ENCODE measurements around the gene PARN. TPM values are rescaled to one million over a fixed set of nuclear protein-coding genes. Genes with fewer than 3 reads are reported as not detected.
"Not testable (repeated sequence)": the region's sequence is repeated elsewhere in the genome, so short reads cannot be mapped to it uniquely, and the experiment has no call there.

The PARN gene
- total RNA-seq, 1 donor from 2014 or later: 24.5 TPM

DNA sequence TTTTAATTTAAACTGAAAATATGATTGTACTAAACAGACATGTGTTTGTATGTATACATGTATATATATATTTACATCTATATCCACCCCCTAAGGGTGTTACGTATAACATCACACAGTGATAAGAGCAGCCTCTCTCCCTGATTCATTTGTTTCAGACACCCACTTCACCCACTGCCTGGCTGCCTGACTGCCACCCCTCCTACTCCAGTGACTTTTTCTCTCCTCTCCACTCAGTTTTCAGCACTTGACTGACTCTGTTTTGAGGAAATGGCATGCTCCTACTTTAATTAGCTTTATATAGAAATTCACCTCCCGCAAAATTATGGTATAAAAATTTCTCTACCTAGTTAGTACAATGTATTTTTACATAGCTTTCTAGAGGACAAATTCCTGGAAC, 22.7 kb upstream of the PARN start:
- peaks cover 42 to 44% (median 44%) of the 10 kb centered on the region in 3 donors for H3K36me3 ChIP-seq (ENCODE audit: control insufficient read depth in 3 of 3, insufficient read depth in 3 of 3, low read length in 3 of 3)

GRCh38 chr16:14650629-14651028, 20.6 kb upstream of the PARN start:
- Histone ChIP-seq H3K9ac (ENCODE audit: low read depth in 1 of 3, low read length in 3 of 3) (no peak overlapping the region), H3K36me3 (ENCODE audit: control insufficient read depth in 3 of 3, insufficient read depth in 3 of 3, low read length in 3 of 3) (peaks cover 38 to 39% (median 38%) of the 10 kb centered on the region in 3 donors), H3K9me3 (ENCODE audit: control insufficient read depth in 3 of 3, low read length in 3 of 3) (no peaks in the 10 kb centered on the region), H3K4me3 (ENCODE audit: low read length in 3 of 3) (no peak overlapping the region), H3K27ac (ENCODE audit: low read depth, low read length) (no peak overlapping the region), H3K4me1 (ENCODE audit: control insufficient read depth in 3 of 3, insufficient read depth in 3 of 3, low read length in 3 of 3) (no peaks in the 10 kb centered on the region), H3K27me3 (ENCODE audit: control insufficient read depth in 3 of 3, insufficient read depth in 3 of 3, low read length in 3 of 3) (no peaks in the 10 kb centered on the region)

More for the DNA sequence above, 22.7 kb upstream of the PARN start:
- Histone ChIP-seq H3K27ac (ENCODE audit: low read depth, low read length) (no peak overlapping the region), H3K9ac (ENCODE audit: low read depth in 1 of 3, low read length in 3 of 3) (no peak overlapping the region), H3K4me3 (ENCODE audit: low read length in 3 of 3) (no peak overlapping the region), H3K27me3 (ENCODE audit: control insufficient read depth in 3 of 3, insufficient read depth in 3 of 3, low read length in 3 of 3) (no peaks in the 10 kb centered on the region), H3K4me1 (ENCODE audit: control insufficient read depth in 3 of 3, insufficient read depth in 3 of 3, low read length in 3 of 3) (no peaks in the 10 kb centered on the region), H3K9me3 (ENCODE audit: control insufficient read depth in 3 of 3, low read length in 3 of 3) (no peaks in the 10 kb centered on the region)

- H3K4me1 ChIP-seq (ENCODE audit: control insufficient read depth in 3 of 3, insufficient read depth in 3 of 3, low read length in 3 of 3): no peaks in the 10 kb centered on the region
- no peak overlapping the region for H3K27ac ChIP-seq (ENCODE audit: low read depth, low read length)
- peaks cover 41 to 43% (median 41%) of the 10 kb centered on the region in 3 donors for H3K36me3 ChIP-seq (ENCODE audit: control insufficient read depth in 3 of 3, insufficient read depth in 3 of 3, low read length in 3 of 3)
- H3K9me3 ChIP-seq (ENCODE audit: control insufficient read depth in 3 of 3, low read length in 3 of 3): no peaks in the 10 kb centered on the region
- H3K9ac ChIP-seq (ENCODE audit: low read depth in 1 of 3, low read length in 3 of 3): no peak overlapping the region
- no peaks in the 10 kb centered on the region for H3K27me3 ChIP-seq (ENCODE audit: control insufficient read depth in 3 of 3, insufficient read depth in 3 of 3, low read length in 3 of 3)
- H3K4me3 ChIP-seq (ENCODE audit: low read length in 3 of 3): no peak overlapping the region
Measured at GRCh38 chr16:14649816-14650215, 19.8 kb upstream of the PARN start.

- H3K4me1 ChIP-seq (ENCODE audit: control insufficient read depth in 3 of 3, insufficient read depth in 3 of 3, low read length in 3 of 3): peaks cover 0 to 4% (median 0%) of the 10 kb centered on the region in 3 donors
- no peak overlapping the region for H3K27ac ChIP-seq (ENCODE audit: low read depth, low read length)
- H3K27me3 ChIP-seq (ENCODE audit: control insufficient read depth in 3 of 3, insufficient read depth in 3 of 3, low read length in 3 of 3): no peaks in the 10 kb centered on the region
- H3K36me3 ChIP-seq (ENCODE audit: control insufficient read depth in 3 of 3, insufficient read depth in 3 of 3, low read length in 3 of 3): peaks cover 22 to 28% (median 23%) of the 10 kb centered on the region in 3 donors
- no peak overlapping the region for H3K4me3 ChIP-seq (ENCODE audit: low read length in 3 of 3)
- H3K9ac ChIP-seq (ENCODE audit: low read depth in 1 of 3, low read length in 3 of 3): no peak overlapping the region
- no peaks in the 10 kb centered on the region for H3K9me3 ChIP-seq (ENCODE audit: control insufficient read depth in 3 of 3, low read length in 3 of 3)
Measured at GRCh38 chr16:14641926-14642325, 11.9 kb upstream of the PARN start.

- Histone ChIP-seq H3K36me3 (ENCODE audit: control insufficient read depth in 3 of 3, insufficient read depth in 3 of 3, low read length in 3 of 3) (peaks cover 22 to 28% (median 23%) of the 10 kb centered on the region in 3 donors), H3K4me1 (ENCODE audit: control insufficient read depth in 3 of 3, insufficient read depth in 3 of 3, low read length in 3 of 3) (peaks cover 0 to 4% (median 0%) of the 10 kb centered on the region in 3 donors)
Measured at GRCh38 chr16:14641206-14641605, 11.1 kb upstream of the PARN start.

DNA sequence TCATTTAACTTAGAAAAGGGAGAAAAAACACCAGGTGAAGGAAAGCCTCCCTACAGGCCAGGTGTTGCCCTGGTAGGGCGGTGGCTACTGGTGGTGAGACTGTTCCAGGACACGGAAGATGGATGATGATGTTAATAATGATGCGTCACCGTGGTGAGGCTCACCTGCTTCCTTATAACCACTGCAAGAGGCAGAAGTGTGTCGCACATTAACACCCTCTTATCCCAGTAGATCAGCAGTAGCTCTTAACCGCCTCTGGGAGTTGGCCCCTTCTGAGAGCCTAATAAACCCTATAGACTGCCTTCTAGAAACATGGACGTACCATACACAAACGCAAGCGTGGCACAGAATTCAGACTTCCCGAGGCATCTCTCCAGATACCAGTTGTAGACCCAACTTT, 10.5 kb upstream of the PARN start:
- H3K9ac ChIP-seq (ENCODE audit: low read depth in 1 of 3, low read length in 3 of 3): no peak overlapping the region
- no peak overlapping the region for H3K4me3 ChIP-seq (ENCODE audit: low read length in 3 of 3)
- H3K27ac ChIP-seq (ENCODE audit: low read depth, low read length): no peak overlapping the region
- H3K4me1 ChIP-seq (ENCODE audit: control insufficient read depth in 3 of 3, insufficient read depth in 3 of 3, low read length in 3 of 3): peaks cover 0 to 4% (median 0%) of the 10 kb centered on the region in 3 donors
- no peaks in the 10 kb centered on the region for H3K9me3 ChIP-seq (ENCODE audit: control insufficient read depth in 3 of 3, low read length in 3 of 3)
- no peaks in the 10 kb centered on the region for H3K27me3 ChIP-seq (ENCODE audit: control insufficient read depth in 3 of 3, insufficient read depth in 3 of 3, low read length in 3 of 3)
- H3K36me3 ChIP-seq (ENCODE audit: control insufficient read depth in 3 of 3, insufficient read depth in 3 of 3, low read length in 3 of 3): peaks cover 18 to 25% (median 19%) of the 10 kb centered on the region in 3 donors

More at GRCh38 chr16:14641206-14641605, 11.1 kb upstream of the PARN start:
- Histone ChIP-seq H3K27ac (ENCODE audit: low read depth, low read length) (no peak overlapping the region), H3K4me3 (ENCODE audit: low read length in 3 of 3) (no peak overlapping the region), H3K27me3 (ENCODE audit: control insufficient read depth in 3 of 3, insufficient read depth in 3 of 3, low read length in 3 of 3) (no peaks in the 10 kb centered on the region), H3K9ac (ENCODE audit: low read depth in 1 of 3, low read length in 3 of 3) (no peak overlapping the region), H3K9me3 (ENCODE audit: control insufficient read depth in 3 of 3, low read length in 3 of 3) (no peaks in the 10 kb centered on the region)

GRCh38 chr16:14636951-14637240, 6.8 kb upstream of the PARN start:
- not testable (repeated sequence) for H3K9ac ChIP-seq (ENCODE audit: low read depth in 1 of 3, low read length in 3 of 3); H3K27me3 ChIP-seq (ENCODE audit: control insufficient read depth in 3 of 3, insufficient read depth in 3 of 3, low read length in 3 of 3); H3K27ac ChIP-seq (ENCODE audit: low read depth, low read length); H3K4me3 ChIP-seq (ENCODE audit: low read length in 3 of 3); H3K9me3 ChIP-seq (ENCODE audit: control insufficient read depth in 3 of 3, low read length in 3 of 3); H3K36me3 ChIP-seq (ENCODE audit: control insufficient read depth in 3 of 3, insufficient read depth in 3 of 3, low read length in 3 of 3)
- peaks cover 12 to 19% (median 16%) of the 10 kb centered on the region in 3 donors for H3K4me1 ChIP-seq (ENCODE audit: control insufficient read depth in 3 of 3, insufficient read depth in 3 of 3, low read length in 3 of 3)

DNA sequence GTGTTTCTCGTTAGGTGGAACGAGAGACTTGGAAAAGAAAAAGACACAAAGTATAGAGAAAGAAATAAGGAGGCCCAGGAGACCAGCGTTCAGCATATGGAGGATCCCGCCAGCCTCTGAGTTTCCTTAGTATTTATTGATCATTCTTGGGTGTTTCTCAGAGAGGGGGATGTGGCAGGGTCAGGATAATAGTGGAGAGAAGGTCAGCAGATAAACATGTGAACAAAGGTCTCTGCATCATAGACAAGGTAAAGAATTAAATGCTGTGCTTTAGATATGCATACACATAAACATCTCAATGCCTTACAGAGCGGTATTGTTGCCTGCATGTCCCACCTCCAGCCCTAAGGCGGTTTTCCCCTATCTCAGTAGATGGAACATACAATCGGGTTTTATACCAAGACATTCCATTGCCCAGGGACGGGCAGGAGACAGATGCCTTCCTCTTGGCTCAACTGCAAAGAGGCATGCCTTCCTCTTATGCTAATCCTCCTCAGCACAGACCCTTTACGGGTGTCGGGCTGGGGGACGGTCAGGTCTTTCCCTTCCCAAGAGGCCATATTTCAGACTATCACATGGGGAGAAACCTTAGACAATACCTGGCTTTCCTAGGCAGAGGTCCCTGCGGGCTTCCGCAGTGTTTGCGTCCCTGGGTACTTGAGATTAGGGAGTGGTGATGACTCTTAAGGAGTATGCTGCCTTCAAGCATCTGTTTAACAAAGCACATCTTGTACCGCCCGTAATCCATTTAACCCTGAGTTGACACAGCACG, 6.3 kb upstream of the PARN start:
- not testable (repeated sequence) for H3K9me3 ChIP-seq (ENCODE audit: control insufficient read depth in 3 of 3, low read length in 3 of 3); H3K9ac ChIP-seq (ENCODE audit: low read depth in 1 of 3, low read length in 3 of 3); H3K36me3 ChIP-seq (ENCODE audit: control insufficient read depth in 3 of 3, insufficient read depth in 3 of 3, low read length in 3 of 3); H3K27ac ChIP-seq (ENCODE audit: low read depth, low read length); H3K4me3 ChIP-seq (ENCODE audit: low read length in 3 of 3); H3K27me3 ChIP-seq (ENCODE audit: control insufficient read depth in 3 of 3, insufficient read depth in 3 of 3, low read length in 3 of 3)
- peaks cover 13 to 19% (median 18%) of the 10 kb centered on the region in 3 donors for H3K4me1 ChIP-seq (ENCODE audit: control insufficient read depth in 3 of 3, insufficient read depth in 3 of 3, low read length in 3 of 3)

DNA sequence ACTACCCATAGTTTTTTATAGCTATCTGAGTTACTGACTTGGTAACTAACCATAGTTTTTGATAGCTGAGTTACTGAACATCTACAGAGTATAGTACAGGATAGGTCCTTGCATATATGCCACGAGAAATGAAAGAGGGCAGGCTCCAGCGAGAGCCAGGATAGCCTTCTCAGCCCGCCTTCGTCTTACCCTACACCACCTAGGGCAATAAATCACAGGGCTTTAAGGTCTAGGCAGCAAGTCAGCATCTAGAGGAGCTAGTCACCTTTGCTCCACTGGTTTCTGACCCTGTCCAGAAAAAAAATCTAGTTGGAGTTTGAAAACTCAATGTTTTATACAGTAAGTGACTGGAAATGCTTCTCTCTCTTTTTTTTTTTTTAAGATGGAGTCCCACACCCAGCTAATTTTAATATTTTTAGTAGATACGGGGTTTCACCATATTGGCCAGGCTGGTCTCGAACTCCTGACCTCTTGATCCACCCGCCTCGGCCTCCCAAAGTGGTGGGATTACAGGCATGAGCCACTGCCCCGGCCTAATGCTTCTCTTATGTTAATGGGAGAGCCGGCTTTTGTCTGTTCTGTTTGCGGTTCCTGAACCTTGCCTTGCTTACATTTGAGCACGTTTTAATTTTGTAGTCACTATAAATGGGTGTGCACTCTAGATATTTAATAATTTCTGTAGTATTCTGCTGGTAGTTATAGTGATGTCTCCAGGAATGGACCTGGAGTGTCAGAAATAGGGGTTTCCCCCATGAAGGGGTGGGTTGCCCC, 5.5 kb upstream of the PARN start:
- no peaks in the 10 kb centered on the region for H3K27me3 ChIP-seq (ENCODE audit: control insufficient read depth in 3 of 3, insufficient read depth in 3 of 3, low read length in 3 of 3)

DNA sequence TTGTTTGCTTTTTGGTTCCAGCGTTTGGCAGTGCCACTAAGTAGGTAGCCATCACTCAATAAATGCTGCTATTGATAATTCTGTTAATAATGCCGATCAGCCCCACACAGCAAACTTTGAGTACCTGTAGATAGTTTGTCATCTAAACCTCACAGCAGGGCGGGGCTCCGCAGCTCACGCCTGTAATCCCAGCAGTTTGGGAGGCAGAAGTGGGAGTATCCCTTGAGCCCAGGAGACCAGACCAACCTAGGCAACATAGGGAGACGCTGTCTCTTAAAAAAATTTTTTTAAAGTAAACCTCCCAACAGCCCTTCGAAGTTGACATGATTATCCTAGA, 4.3 kb upstream of the PARN start:
- Histone ChIP-seq H3K9ac (ENCODE audit: low read depth in 1 of 3, low read length in 3 of 3) (peak overlapping the region; percentile 12 to 99 (median 94)), H3K36me3 (ENCODE audit: control insufficient read depth in 3 of 3, insufficient read depth in 3 of 3, low read length in 3 of 3) (peaks cover 0 to 6% (median 6%) of the 10 kb centered on the region in 3 donors), H3K27me3 (ENCODE audit: control insufficient read depth in 3 of 3, insufficient read depth in 3 of 3, low read length in 3 of 3) (no peaks in the 10 kb centered on the region), H3K9me3 (ENCODE audit: control insufficient read depth in 3 of 3, low read length in 3 of 3) (no peaks in the 10 kb centered on the region), H3K4me3 (ENCODE audit: low read length in 3 of 3) (peak overlapping the region; percentile 62 to 96 (median 93)), H3K27ac (ENCODE audit: low read depth, low read length) (no peak overlapping the region), H3K4me1 (ENCODE audit: control insufficient read depth in 3 of 3, insufficient read depth in 3 of 3, low read length in 3 of 3) (peaks cover 19 to 24% (median 22%) of the 10 kb centered on the region in 3 donors)

More for the DNA sequence above, 5.5 kb upstream of the PARN start:
- no peaks in the 10 kb centered on the region for H3K9me3 ChIP-seq (ENCODE audit: control insufficient read depth in 3 of 3, low read length in 3 of 3)
- H3K9ac ChIP-seq (ENCODE audit: low read depth in 1 of 3, low read length in 3 of 3): peak overlapping the region in 1 of 3 donors; percentile 43
- no peak overlapping the region for H3K4me3 ChIP-seq (ENCODE audit: low read length in 3 of 3)
- no peak overlapping the region for H3K27ac ChIP-seq (ENCODE audit: low read depth, low read length)
- peaks cover 5 to 7% (median 6%) of the 10 kb centered on the region in 3 donors for H3K36me3 ChIP-seq (ENCODE audit: control insufficient read depth in 3 of 3, insufficient read depth in 3 of 3, low read length in 3 of 3)
- peaks cover 13 to 19% (median 18%) of the 10 kb centered on the region in 3 donors for H3K4me1 ChIP-seq (ENCODE audit: control insufficient read depth in 3 of 3, insufficient read depth in 3 of 3, low read length in 3 of 3)

Data from skeletal muscle tissue (tissue), 4 donors.